SK-MEL-5 (cell line): Measurements from ENCODE around the gene NRGN. TPM values are rescaled to one million over a fixed set of nuclear protein-coding genes. Genes with fewer than 3 reads are reported as not detected.

ENCODE experiments used
- total RNA-seq: library from RNA; depleted of rRNA; stranded (reverse); fragments of >200 nt; shearing (Covaris generic); gene quantifications from 2 replicates; pipeline ENCODE4 v1.2.3, GENCODE V29; 2014; rRNA removed

Gene NRGN
- total RNA-seq, 1 experiment from 2014 or later: 0.87 TPM

Other genes with a start within 250 kb of the NRGN start
- gene OR8B12, start 196.3 kb upstream of the NRGN start, total RNA-seq: not detected in 2 replicates
- not detected in 2 replicates for gene OR8A1, start 169.9 kb upstream of the NRGN start, total RNA-seq
- not detected in 2 replicates for gene PANX3, start 128.5 kb upstream of the NRGN start, total RNA-seq
- gene TBRG1, start 117.1 kb upstream of the NRGN start, total RNA-seq: 19.1 and 22.0 TPM in 2 replicates
- gene SIAE, start 66.2 kb upstream of the NRGN start, total RNA-seq: 27.9 and 29.1 TPM in 2 replicates
- 7.9 and 9.6 TPM in 2 replicates for gene SPA17, start 66.0 kb upstream of the NRGN start, total RNA-seq
- not detected in 2 replicates for gene VSIG2, start 12.3 kb downstream of the NRGN start, total RNA-seq
- not detected in 2 replicates for gene ESAM, start 22.3 kb downstream of the NRGN start, total RNA-seq
- gene MSANTD2, start 60.5 kb downstream of the NRGN start, total RNA-seq: 6.7 and 7.8 TPM in 2 replicates
- 3.0 and 3.2 TPM in 2 replicates for gene ROBO3, start 125.5 kb downstream of the NRGN start, total RNA-seq
- not detected in 2 replicates for gene ROBO4, start 157.9 kb downstream of the NRGN start, total RNA-seq
- gene HEPN1, start 179.3 kb downstream of the NRGN start, total RNA-seq: not detected in 2 replicates
- gene HEPACAM, start 196.1 kb downstream of the NRGN start, total RNA-seq: not detected in 2 replicates
- 1.2 and 1.7 TPM in 2 replicates for gene CCDC15, start 214.3 kb downstream of the NRGN start, total RNA-seq